Effector CD4-positive, alpha-beta T cell (primary cell): ENCODE results near the gene SKIL.

ENCODE experiments used
- DNase-seq: peaks from one replicate; pipeline ENCODE4 v3.0.0-alpha.2; 2020

Gene SKIL

DNA sequence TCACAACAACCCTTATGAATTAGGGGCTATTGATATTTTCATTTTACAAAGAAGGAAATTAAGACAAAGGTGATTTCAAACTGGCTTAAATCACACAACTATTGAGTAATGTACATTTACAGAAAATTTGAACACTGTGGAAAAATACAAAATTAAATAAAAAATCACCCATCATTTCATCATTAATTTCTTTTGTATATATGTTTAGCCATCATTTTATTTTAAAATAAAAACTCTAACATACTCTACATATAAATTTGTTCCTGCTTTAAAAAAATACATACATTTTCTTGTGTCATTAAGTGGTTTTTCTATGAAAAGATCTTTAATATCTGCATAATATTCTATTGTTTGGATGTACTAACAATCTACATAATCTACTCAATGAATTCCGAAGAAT lies 81.3 kb downstream of the SKIL start:
- DNase-seq: no peak

DNA sequence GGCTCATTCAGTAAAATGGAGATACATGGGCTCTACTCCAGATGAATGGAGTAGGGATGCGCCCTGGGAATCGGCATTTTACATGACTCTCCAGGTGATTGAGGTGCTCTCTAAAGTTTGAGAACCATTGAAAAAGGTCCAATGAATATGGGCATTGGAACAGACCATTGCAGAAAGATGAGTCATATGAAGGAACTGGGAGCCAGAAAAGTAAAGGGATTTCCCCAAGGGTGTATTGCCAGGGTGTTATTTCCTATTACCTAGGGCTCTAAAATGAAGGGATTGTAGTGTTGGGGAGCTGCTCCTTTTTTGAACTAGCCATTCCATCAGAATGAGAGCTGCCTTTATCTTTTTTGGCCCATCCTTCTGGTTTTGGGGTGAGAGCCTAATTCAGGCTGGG lies 82.8 kb downstream of the SKIL start:
- no peak for DNase-seq

DNA sequence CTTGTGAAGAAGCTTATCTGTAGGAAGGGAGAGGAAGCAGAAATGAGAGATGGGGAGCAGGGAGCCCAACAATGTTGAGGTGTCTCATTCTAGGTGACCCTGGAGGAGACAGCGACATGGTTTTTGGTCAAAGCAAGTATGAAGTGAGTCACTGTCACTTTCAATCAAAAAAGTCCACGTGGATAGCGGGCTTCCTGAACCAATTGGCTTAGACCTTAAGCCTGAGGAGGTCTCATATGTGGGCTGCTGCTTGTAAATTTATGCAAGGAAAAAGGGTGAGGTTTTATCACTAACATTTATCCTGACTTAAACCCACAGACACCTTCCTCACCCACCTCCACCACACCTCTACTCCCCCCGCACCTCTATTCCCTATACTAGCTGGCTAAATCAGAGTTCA lies 83.9 kb downstream of the SKIL start:
- no peak for DNase-seq

DNA sequence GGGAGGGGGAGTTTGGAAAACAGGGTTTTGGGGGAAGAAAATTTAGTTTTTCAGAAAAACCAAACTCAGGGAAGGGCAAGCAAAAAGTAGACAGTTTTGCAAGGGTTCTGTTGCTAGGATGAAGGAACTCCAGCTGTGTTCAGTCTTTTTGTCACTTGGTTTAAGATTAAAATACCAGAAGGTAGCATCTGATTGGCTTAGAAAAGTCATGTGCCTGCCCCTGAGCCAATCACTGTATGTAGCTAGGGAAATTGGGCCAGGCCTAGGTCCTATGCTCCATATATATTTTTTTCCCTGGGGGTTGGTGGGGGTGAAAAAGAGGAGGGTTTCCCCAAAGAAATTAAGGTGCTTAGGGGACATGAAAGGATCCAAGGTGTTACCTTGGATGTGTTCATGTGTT lies 85.4 kb downstream of the SKIL start:
- no peak for DNase-seq

DNA sequence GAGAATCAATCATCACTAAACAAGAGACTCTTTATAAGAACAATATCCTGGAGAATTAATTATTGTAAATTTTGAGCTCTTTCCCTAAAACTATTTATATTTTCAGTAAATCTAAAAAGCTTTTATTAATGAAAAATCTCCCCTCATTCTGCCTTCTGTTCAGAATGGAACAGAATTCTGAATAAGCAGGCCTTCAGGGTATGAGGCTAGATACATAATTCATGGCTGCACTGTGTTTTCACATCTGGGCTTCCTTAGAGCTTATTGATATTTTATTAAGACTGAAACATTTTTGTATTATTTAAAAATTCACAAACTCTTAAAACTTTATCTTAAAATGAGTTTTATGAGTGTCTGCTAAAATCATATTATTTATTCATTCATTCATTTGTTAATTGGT lies 85.9 kb downstream of the SKIL start:
- DNase-seq: no peak
